HCT116 (cell line): ENCODE results near the gene ZNF316. TPM values are rescaled to one million over a fixed set of nuclear protein-coding genes. Genes with fewer than 3 reads are reported as not detected.

Experiments used
- ATAC-seq: fragments of 200-7000 bp; cut with Tn5 transposase; 2 replicates; pipeline ENCODE4 v1.9.1; 2020; ENCODE audit warnings: mild to moderate bottlenecking, moderate library complexity
- BruUV-seq: library from RNA; stranded (reverse); fragments of 400-500 nt; replicated peaks from 2 replicates; lab custom pipeline; 2021; lab: Mats Ljungman, UMichigan
- CTCF ChIA-PET: fragments of 300-600 bp; sonication (Branson Sonifier 250); formaldehyde crosslinking; loops from one replicate; lab custom pipeline; 2021; ENCODE audit warnings: antibody characterized with exemption; lab: Charles Lee
- POLR2A ChIA-PET: fragments of 300-600, 350-600 bp; sonication (Branson Sonifier 250); formaldehyde crosslinking; loops from one replicate; lab custom pipeline; 2021; ENCODE audit warnings: antibody characterized with exemption; lab: Charles Lee
- RAD21 ChIA-PET, 2 experiments: fragments of 300-600 bp; sonication (Branson Sonifier 250); formaldehyde crosslinking; loops; one replicate each; lab custom pipeline; 2023; ENCODE audit warnings: low total read pairs in 2 of 2; ENCODE audit not compliant: uncharacterized antibody in 2 of 2, unreplicated experiment in 2 of 2, low non-redundant PET in 1 of 2; lab: Charles Lee
- DNase-seq: peaks from one replicate; pipeline ENCODE4 v3.0.0-alpha.2; 2010; ENCODE audit warnings: low read depth, low spot score
- H2AFZ ChIP-seq: fragments of 200-600 bp; shearing (Covaris generic), sonication (generic); 2 replicates; pipeline ENCODE4 v1.6.1; 2017; ENCODE audit warnings: low read depth, mixed run types, mixed read lengths, antibody characterized with exemption, low read length; ENCODE audit not compliant: poor library complexity, severe bottlenecking
- H3K27ac ChIP-seq: 2 replicates; pipeline ENCODE4 v1.5.1; 2012; ENCODE audit warnings: low read depth, low read length
- H3K27me3 ChIP-seq: fragments of 200-600 bp; sonication (generic); 2 replicates; pipeline ENCODE4 v1.6.1; 2016; ENCODE audit warnings: mixed run types, low read length, mixed read lengths; ENCODE audit not compliant: insufficient read depth
- H3K36me3 ChIP-seq, 2 experiments: fragments of 200-500 bp in 1 of 2; fragments of 200-600 bp in 1 of 2; sonication (Bioruptor generic) in 1 of 2; sonication (generic) in 1 of 2; 2 replicates each; pipeline versions ENCODE4 v1.5.1 to v1.6.1; 2014 to 2016; ENCODE audit warnings: low read length in 2 of 2, inconsistent platforms in 1 of 2, mixed read lengths in 1 of 2, mixed run types in 1 of 2; ENCODE audit not compliant: insufficient read depth in 2 of 2, control insufficient read depth in 1 of 2
- H3K4me1 ChIP-seq, 2 experiments: fragments of 200-600 bp in 1 of 2; sonication (generic) in 1 of 2; 2 replicates each; pipeline versions ENCODE4 v1.5.1 to v1.6.1; 2012 to 2017; ENCODE audit warnings: low read length in 2 of 2, inconsistent platforms in 1 of 2, mild to moderate bottlenecking in 1 of 2, mixed read lengths in 1 of 2, mixed run types in 1 of 2, moderate library complexity in 1 of 2; ENCODE audit not compliant: insufficient read depth in 2 of 2, control insufficient read depth in 1 of 2
- H3K4me2 ChIP-seq: fragments of 200-600 bp; sonication (generic); 2 replicates; pipeline ENCODE4 v1.6.1; 2017; ENCODE audit warnings: mixed run types, low read length, mixed read lengths
- H3K4me3 ChIP-seq, 2 experiments: fragments of 200-600 bp in 1 of 2; sonication (generic) in 1 of 2; replicated peaks in 1 of 2; 2 replicates each; pipeline ENCODE4 v1.5.1; 2011 to 2016; ENCODE audit warnings: low read length in 2 of 2, control low read depth in 1 of 2, low read depth in 1 of 2, mild to moderate bottlenecking in 1 of 2, mixed read lengths in 1 of 2, mixed run types in 1 of 2
- H3K79me2 ChIP-seq: fragments of 200-600 bp; sonication (generic); 2 replicates; pipeline ENCODE4 v1.6.1; 2017; ENCODE audit warnings: mild to moderate bottlenecking, mixed run types, low read length, moderate library complexity, mixed read lengths; ENCODE audit not compliant: insufficient read depth
- H3K9ac ChIP-seq: fragments of 200-600 bp; sonication (generic); 2 replicates; pipeline ENCODE4 v1.6.1; 2016; ENCODE audit warnings: low read length, mixed read lengths
- H3K9me2 ChIP-seq: fragments of 200-600 bp; sonication (generic), shearing (Covaris generic); 2 replicates; pipeline ENCODE4 v1.6.1; 2017; ENCODE audit warnings: mixed run types, mild to moderate bottlenecking, moderate library complexity; ENCODE audit not compliant: insufficient read depth
- H3K9me3 ChIP-seq, 2 experiments: fragments of 200-500 bp in 1 of 2; fragments of 200-600 bp in 1 of 2; sonication (Bioruptor generic) in 1 of 2; sonication (generic) in 1 of 2; 2 replicates each; pipeline ENCODE4 v1.6.1; 2014 to 2017; ENCODE audit warnings: low read length in 2 of 2, mixed read lengths in 2 of 2, inconsistent platforms in 1 of 2, low read depth in 1 of 2, mild to moderate bottlenecking in 1 of 2, mixed run types in 1 of 2, moderate library complexity in 1 of 2; ENCODE audit not compliant: control insufficient read depth in 1 of 2, insufficient read depth in 1 of 2
- H4K20me1 ChIP-seq: fragments of 200-600 bp; sonication (generic), shearing (Covaris generic); 2 replicates; pipeline ENCODE4 v1.6.1; 2017; ENCODE audit warnings: mixed run types, mild to moderate bottlenecking, moderate library complexity; ENCODE audit not compliant: insufficient read depth
- EGR1 ChIP-seq: IDR thresholded peaks from 2 replicates; pipeline ENCODE4 v1.6.1; 2012; ENCODE audit warnings: low read depth
- EZH2phosphoT487 ChIP-seq: fragments of 200-600 bp; IDR thresholded peaks from 2 replicates; pipeline ENCODE4 v1.6.1; 2018; ENCODE audit warnings: antibody characterized with exemption, borderline replicate concordance
- JUND ChIP-seq: IDR thresholded peaks from 2 replicates; pipeline ENCODE4 v1.6.1; 2012
- POLR2A ChIP-seq: IDR thresholded peaks from 2 replicates; pipeline ENCODE4 v1.7.0; 2011; ENCODE audit warnings: borderline replicate concordance; ENCODE audit not compliant: insufficient read depth, insufficient read length; ENCODE audit errors: extremely low read depth
- POLR2AphosphoS5 ChIP-seq: IDR thresholded peaks from 2 replicates; pipeline ENCODE4 v1.6.1; 2011; ENCODE audit warnings: mild to moderate bottlenecking, low read depth, low read length, moderate library complexity
- RAD21 ChIP-seq: IDR thresholded peaks from 2 replicates; pipeline ENCODE4 v1.6.1; 2012; ENCODE audit warnings: low read depth, mild to moderate bottlenecking
- SP1 ChIP-seq: IDR thresholded peaks from 2 replicates; pipeline ENCODE4 v1.6.1; 2012; ENCODE audit warnings: low read depth
- SRF ChIP-seq: IDR thresholded peaks from 2 replicates; pipeline ENCODE4 v1.6.1; 2012; ENCODE audit warnings: low read depth
- YY1 ChIP-seq: IDR thresholded peaks from 2 replicates; pipeline ENCODE4 v1.6.1; 2011; ENCODE audit warnings: low read length, low read depth, moderate library complexity, mild to moderate bottlenecking; ENCODE audit not compliant: insufficient replicate concordance; ENCODE audit errors: extremely low read depth
- intact Hi-C: fragments of 100-400 bp; cut with micrococcal nuclease; formaldehyde crosslinking; loops from 2 replicates; pipeline ENCODE4 v1.10.0; 2022
- total RNA-seq: library from RNA; stranded (reverse); gene quantifications from one replicate; pipeline ENCODE4 v1.2.1, GENCODE V29; 2021; ENCODE audit not compliant: unreplicated experiment
- TF ChIP-seq, protein P1 (sequence below): IDR thresholded peaks from 2 replicates; pipeline ENCODE4 v1.6.1; 2012
- TF ChIP-seq, protein P2 (sequence below), 3 experiments: fragments of 200-600 bp in 1 of 3; sonication (generic) in 1 of 3; IDR thresholded peaks in 2 of 3; conservative IDR thresholded peaks in 1 of 3; 2 replicates each; pipeline ENCODE4 v1.5.1; 2012 to 2017; ENCODE audit warnings: low read depth in 2 of 3, low read length in 2 of 3, antibody characterized with exemption in 1 of 3, borderline replicate concordance in 1 of 3, control low read depth in 1 of 3, mild to moderate bottlenecking in 1 of 3, mixed read lengths in 1 of 3, mixed run types in 1 of 3, moderate library complexity in 1 of 3; ENCODE audit not compliant: insufficient read depth in 1 of 3

ZNF316 gene
- total RNA-seq, 1 experiment from 2014 or later, result 25.0 TPM

DNA sequence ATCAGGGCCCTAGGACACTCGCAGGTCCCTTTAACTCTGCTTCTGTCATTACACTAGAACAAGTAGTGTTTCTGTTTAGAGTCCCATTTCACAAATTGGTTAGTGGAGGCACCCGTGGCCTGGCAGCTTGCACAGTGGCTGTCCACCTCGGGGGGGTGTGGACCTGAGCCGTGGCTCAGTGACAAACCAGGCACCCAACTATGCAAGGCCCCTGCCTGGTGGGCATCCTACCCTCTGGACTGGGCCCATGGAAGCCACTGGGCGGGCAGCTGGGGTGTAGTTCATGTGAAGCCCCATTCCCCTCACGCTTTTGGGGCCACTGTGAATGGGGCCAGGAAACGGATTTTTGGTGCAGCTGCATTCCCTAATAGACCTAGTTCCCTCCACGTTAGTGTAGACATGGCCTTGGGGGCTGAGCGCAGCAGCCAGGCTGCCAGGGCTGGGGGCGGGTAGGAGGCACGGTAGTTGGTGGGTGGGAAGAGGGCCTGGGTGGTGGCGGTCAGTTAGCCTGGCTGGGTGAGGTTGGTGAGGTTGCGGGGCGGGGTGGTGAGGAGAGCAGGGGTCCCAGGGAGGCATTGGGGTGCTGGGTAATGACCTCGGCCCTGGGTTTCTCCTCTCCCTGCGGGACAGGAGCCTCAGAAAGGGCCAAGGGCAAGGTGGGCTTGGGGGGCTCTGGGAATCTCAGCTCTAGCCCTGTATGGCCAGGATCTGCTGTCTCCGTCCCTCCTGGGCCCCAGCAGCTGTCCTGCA is 18.7 kb downstream of the ZNF316 start:
- CTCF ChIA-PET, result no interaction called here
- DNase-seq (no peak), ATAC-seq (no peak; the same call in 1 of the 2 replicates)
- POLR2A ChIA-PET, result no interaction called here
- H3K9me2 ChIP-seq, result no peaks in the 10 kb centered on the region
- no peak overlapping the region for H3K9ac ChIP-seq
- H2AFZ ChIP-seq, result no peak overlapping the region
- H3K4me3 ChIP-seq, result no peak overlapping the region
- RAD21 ChIA-PET, result no interaction called here
- H3K36me3 ChIP-seq, result peaks cover 3 to 19% of the 10 kb centered on the region in 2 experiments; a peak in 3 of 4 replicates
- no peaks in the 10 kb centered on the region for H4K20me1 ChIP-seq
- no peaks in the 10 kb centered on the region; a peak in 1 of 4 replicates for H3K9me3 ChIP-seq
- no peak overlapping the region for H3K27ac ChIP-seq
- intact Hi-C loops, result no loop called here
- no peak for TF ChIP-seq POLR2AphosphoS5
- no peak for TF ChIP-seq POLR2A
- no peak for TF ChIP-seq JUND
- TF ChIP-seq YY1, result no peak
- no peak for TF ChIP-seq EZH2phosphoT487
- TF ChIP-seq, protein P1, sequence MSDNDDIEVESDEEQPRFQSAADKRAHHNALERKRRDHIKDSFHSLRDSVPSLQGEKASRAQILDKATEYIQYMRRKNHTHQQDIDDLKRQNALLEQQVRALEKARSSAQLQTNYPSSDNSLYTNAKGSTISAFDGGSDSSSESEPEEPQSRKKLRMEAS, result no peak
- no peak for TF ChIP-seq RAD21
- TF ChIP-seq, protein P2, sequence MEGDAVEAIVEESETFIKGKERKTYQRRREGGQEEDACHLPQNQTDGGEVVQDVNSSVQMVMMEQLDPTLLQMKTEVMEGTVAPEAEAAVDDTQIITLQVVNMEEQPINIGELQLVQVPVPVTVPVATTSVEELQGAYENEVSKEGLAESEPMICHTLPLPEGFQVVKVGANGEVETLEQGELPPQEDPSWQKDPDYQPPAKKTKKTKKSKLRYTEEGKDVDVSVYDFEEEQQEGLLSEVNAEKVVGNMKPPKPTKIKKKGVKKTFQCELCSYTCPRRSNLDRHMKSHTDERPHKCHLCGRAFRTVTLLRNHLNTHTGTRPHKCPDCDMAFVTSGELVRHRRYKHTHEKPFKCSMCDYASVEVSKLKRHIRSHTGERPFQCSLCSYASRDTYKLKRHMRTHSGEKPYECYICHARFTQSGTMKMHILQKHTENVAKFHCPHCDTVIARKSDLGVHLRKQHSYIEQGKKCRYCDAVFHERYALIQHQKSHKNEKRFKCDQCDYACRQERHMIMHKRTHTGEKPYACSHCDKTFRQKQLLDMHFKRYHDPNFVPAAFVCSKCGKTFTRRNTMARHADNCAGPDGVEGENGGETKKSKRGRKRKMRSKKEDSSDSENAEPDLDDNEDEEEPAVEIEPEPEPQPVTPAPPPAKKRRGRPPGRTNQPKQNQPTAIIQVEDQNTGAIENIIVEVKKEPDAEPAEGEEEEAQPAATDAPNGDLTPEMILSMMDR (IDR thresholded peaks at IDR 0.05 in 2 of 3, conservative IDR thresholded peaks at IDR 0.05 in 1 of 3; ENCODE audit: borderline replicate concordance in 1 of 3, insufficient read depth in 1 of 3, low read depth in 2 of 3, low read length in 2 of 3), result no peak
- TF ChIP-seq SRF, result no peak
- no peak for TF ChIP-seq EGR1
- no peak for TF ChIP-seq SP1
- H3K79me2 ChIP-seq, result no peaks in the 10 kb centered on the region
- no peaks in the 10 kb centered on the region for H3K4me1 ChIP-seq
- no peaks in the 10 kb centered on the region for H3K27me3 ChIP-seq
- BruUV-seq, result TSS peak; percentile 39
- H3K4me2 ChIP-seq, result no peak overlapping the region
